GM21717 (cell line): ENCODE measurements around the gene RFNG.

Experiments
- ATAC-seq: cut with Tn5 transposase; IDR thresholded peaks from one replicate; pipeline ENCODE4 v1.9.1; 2021; ENCODE audit warnings: mild to moderate bottlenecking, moderate library complexity; ENCODE audit not compliant: unreplicated experiment

Gene RFNG

DNA sequence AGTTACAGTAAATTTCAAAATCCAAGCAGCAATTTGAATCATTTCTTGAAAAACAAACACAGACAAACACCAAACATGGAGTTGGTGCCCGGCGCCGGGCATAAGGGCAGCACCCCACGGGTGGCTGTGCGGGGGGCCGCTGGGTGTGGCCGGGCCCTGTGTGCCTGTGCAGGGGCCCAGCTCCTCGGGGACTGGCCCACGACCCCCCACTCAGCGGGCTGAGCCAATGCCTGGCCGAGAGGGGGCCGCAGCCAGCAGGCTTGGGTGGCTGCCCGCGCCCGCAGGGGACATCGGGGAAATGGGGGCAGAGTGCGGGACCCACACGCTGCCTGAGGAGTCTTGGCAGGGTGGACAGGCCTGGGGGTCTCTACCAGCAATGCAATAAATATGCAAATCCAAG, 26.8 kb upstream of the RFNG start:
- no peak for ATAC-seq

DNA sequence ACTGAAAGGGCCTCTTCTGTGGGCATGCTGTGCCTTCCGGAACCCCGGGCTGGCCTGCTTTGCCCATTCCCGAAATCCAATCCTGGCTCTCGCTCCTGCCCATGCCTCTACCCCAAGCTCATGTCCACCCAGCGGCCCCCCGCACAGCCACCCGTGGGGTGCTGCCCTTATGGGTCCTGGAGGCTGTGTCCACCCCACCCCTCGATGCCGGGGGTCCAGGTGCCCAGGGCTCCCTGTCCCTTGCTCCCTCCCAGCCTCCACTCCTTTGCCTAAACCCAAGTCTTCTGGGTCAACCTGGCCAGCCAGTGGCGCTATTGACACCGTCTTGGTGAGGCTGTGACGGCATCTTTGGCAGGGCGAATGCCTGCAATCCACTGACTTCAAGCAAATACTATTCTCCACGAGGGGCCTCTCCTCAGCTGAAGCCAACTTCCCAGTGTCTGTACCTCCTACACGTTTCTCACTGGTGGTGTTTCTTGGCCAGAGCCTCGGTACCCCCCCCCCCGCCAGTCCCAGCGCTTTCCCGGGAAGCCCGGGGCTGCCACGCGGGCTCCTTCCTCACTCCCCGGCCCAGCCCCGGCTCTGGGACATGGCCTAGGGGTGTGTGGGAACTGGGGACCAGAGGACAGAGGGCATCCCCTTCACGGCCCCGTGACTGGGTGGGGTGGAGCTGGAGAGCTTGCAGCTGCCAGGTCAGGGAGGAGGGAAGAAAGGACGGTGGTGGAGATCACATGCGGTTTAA, 26.2 kb upstream of the RFNG start:
- ATAC-seq: no peak

DNA sequence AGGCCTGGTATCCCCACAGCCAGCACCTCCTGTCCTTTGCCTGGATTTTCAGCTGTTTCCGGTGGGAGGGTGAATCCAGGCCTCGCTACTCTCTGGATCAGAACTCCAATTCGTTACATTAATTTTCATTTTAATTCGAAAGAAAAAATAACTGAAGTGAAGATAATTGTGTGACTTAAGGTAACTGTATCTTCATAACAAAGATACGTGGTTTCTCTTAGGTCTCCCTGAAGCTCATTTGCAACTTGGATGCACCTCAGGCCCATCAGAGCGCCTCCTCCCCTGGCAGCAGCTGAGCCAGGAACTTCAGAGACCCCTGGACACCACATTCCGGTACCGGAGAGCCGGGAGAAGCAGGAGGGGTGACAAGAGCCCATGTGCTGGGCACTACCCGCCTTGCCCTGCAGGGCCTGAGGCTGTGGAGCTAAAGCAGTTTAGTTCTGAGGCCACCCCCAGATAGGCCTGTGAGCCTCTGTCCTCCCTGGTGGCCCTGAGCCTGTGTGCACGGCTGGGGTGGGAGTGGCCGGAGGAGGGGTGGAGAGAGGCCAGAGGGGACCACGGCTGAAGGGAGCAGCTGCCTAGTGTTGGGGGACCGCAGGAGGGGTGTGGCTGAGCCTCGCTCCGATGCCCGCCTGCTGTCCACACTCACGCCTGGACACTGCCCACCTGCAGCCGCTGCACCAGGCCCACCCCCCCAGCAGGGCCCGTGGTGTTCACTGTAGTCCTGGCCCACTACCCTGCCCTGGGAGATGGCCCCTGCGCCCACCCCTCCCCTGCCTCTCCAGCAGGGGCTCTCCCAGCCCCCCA, 25.4 kb upstream of the RFNG start:
- no peak for ATAC-seq

DNA sequence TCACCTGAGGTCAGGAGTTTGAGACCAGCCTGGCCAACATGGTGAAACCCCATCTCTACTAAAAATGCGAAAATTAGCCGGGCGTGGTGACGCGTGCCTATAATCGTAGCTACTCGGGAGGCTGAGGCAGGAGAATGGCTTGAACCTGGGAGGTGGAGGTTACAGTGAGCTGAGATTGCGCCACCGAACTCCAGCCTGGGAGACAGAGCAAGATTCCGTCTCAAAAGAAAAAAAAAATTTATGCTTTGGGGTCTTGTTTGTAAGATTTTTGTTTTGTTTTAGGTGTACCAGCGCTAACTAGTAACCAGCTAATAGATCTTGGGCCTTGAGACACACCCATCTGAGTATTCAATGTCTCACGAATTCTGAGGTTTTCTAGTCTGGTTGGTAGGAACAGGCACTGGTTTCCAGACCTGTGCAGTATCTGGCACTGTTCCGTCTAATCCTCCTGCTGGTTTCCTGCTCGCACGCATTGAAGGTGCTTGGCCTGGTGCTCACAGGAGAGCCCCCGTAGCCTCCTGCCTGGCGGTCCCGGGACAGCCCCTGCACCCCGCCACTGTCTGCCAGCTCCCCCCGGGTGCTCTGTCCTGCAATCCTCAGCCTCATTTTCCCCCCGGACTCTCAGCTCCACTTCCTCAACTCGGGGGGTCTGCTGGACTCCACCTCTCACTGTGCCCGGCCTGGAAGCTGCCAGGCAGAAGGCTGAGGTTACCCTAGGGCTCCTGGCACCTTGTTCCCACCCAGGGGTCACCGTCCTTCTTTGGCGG, 24.6 kb upstream of the RFNG start:
- no peak for ATAC-seq

DNA sequence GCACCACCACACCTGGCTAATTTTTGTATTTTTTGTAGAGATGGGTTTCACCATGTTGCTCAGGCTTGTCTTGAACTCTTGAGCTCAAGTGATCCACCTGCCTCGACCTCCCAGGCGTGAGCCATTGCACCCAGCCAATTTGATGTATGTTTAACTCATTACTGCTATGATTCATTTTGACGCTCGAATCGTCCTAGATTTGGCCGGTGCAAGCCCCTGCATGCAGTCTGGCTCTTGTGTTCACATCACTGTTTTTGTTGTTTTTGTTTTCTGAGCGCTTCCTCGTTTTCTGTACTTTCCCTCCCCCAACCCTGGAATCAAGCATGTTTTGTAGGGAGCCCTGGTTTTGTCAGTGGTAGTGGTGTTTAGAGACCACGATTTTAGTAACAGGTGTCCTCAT, 21.8 kb upstream of the RFNG start:
- no peak for ATAC-seq

DNA sequence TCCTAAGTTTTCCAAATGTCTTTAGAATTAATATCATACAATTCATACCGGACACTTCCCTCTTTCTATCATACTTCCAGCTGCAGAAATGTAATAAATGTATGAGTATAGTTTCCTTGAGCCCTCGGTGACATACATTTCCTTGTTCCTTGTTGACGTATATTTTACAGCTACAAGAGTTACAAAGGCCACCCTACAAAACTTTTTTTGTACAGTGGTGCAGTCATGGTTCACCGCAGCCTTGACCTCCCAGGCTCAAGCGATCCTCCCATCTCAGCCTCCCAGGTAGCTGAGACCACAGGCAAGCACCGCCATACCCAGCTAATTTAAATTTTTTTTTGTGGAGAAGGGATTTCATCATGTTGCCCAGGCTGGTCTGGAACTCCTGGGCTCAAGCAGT, 21.2 kb upstream of the RFNG start:
- ATAC-seq: no peak

DNA sequence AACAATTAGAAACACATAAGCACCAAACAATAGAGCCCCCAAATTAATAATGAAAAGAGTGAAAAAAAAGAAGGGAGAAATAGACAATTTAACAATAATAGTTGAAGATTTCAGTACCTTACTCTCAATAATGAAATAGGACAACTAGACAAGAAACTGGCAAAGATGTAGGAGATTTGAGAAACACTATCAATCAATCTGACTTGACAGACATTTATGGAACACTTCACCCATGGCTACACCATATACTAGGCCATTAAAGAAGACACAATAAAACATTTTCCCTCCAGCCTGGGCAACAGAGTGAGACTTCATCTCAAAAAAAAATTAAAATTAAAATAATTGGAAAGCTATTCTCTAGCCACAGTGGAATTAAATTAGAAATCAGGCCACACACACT, 19.0 kb upstream of the RFNG start:
- ATAC-seq: no peak

DNA sequence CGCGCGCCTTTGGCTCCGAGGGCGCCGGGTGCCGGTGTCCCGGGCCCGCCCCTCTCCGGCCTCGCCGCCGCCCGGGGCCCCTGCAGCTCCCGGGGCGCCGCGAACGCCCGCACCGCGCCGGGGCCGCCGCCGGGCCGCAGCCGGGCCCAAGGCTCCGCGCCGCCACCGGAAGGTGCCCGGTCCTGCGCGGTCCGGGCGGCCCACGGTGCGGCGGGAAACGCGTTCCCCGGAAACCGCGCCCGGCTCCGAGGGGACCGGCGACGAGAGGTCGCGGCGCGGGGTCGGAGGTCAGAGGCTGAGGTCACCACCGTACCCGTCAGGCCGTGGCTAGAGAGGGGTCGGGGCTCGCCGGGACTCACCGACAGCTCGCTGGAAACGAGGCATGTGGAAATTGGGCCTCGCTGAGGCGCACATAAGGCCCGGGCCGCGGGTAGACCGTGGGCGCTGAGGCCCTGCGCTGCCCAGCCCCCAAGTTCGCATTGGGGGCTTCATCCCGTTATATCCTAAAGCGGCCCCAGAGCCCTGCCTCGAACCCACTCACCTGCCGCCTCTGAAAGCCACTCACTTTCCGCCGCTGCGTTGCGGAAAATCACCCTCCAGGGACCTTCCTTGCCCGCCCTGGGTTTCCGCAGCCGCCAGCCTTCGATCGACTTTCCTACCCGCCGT, 14.2 kb upstream of the RFNG start, which contains the start of gene DUS1L:
DUS1L (minus strand) TSS at position 167 of the 666 bp plus-strand sequence. CDS start 745 bp downstream, outside the sequence.
- no peak for ATAC-seq

DNA sequence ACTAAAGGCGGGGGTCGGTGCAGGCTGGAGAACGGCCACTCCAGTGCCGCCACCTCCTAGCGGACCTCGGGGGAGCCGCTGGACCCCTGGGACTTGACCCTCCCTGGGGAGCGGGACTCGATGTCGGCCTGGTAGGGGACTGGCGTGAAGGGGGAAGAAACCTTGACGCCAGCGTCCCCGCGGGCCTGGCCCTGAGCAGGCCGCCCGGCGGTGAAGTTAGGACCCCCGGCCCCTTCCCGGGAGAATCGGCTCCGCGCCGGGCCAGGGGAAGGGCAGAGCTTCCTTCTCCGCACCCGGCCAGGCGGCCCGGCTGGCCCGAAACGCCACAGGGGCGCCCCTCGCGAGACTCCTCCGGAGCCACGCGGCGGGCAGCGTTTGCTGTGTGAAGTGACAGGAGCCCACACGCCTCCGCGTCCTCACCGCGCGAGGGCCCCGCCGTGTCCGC, 13.6 kb upstream of the RFNG start:
- no peak for ATAC-seq

DNA sequence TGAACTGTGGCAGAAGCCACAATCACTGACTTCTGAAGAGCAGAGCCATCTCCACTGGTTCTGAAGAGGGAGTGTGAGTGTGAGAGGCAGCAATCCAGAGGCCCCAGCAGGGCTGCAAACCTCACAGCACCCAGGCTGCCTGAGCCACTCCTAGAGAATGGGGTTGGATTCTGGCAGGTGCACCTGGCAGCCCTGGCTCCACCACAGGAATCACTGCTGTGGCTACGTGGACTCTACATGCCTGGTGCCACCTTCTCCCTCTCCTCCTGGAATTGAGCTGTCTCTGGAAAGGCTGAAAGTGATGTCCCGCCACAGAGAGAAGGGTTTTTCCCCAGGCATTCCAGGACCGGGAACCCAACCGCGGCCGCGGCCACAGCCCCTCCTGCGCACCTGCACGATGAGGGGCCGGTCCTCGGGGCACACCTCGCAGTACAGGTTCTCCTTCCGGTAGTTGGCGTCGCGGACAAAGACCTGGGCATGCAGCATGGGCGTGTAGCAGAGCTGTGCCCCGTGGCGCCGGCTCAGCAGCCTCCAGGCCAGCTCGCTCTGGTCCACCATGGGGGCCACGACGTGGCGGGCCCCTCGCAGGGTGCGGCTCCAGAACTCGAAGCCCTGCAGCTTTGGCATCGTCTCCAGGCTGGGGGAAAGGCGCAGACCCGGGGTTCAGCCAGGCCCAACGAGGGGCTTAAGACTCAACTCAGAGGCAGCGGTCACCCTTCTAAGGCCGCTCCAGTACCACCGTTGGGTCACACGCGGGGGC, 13.0 kb upstream of the RFNG start:
- no peak for ATAC-seq

DNA sequence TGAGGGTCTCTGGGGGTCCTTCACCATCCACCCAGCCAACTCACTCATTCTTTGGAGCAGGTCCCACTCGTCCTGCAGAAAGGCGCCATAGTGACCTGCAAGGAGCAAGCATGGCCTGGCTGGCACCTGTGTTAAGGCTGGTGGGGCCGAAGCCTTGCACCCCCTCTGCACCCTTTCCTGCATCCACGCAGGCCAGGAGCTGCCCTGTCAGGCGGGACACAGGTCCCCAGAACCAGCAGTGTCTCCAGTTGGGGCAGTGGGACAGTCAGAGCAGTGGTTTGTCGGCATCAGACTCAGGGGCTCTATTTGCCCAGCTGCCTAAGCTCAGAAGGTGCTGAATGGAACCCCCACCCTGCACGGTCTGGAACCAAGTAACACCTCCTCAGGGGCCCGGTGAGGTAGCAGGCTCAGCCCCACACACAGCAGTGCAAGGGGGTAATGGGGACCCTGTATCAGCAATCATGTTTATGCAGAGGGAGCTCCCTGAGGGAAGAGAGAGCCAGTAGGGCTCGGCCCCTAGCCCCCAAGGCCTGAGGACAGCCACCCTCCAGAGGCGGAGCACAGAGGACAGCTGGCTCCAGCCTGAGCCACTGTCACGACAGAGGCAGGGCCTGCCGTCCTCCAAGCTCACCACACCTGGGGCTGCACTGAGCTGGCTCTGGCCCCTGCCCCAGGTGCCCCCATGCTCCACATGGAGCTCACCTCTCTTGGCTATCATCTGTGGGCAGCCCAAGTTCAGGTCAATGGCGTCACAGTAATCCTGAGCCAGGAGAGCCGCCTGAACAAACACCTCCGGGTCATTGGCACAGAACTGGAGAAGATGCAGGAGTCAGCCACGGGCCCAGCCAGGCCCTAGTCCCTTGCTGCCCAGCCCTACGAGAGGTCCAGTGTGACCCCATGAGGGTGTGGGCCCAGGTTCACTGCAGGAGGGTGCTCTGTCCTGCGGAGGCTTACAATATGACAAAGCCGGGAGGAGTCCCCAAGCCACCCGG, 12.1 kb upstream of the RFNG start:
- no peak for ATAC-seq

DNA sequence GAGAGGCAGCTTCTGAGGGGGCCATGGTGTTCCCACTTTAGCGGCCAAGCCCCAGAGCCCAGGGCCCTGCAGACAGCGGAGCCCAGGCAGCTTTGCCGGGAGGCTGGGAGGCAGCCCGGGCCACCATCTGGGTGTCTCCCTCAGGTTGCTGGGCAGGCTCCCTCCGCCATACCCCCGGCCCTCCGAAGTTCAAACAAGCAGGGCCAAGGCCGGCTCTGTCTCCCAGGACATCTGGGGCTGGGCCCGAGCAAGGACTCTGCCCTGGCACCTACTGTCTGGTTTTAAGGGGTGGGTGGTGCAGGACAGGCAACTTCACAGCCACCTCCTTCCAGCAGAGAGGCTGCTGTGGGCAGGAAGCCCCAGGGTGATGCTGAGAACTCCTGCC, 11.4 kb upstream of the RFNG start:
- no peak for ATAC-seq

DNA sequence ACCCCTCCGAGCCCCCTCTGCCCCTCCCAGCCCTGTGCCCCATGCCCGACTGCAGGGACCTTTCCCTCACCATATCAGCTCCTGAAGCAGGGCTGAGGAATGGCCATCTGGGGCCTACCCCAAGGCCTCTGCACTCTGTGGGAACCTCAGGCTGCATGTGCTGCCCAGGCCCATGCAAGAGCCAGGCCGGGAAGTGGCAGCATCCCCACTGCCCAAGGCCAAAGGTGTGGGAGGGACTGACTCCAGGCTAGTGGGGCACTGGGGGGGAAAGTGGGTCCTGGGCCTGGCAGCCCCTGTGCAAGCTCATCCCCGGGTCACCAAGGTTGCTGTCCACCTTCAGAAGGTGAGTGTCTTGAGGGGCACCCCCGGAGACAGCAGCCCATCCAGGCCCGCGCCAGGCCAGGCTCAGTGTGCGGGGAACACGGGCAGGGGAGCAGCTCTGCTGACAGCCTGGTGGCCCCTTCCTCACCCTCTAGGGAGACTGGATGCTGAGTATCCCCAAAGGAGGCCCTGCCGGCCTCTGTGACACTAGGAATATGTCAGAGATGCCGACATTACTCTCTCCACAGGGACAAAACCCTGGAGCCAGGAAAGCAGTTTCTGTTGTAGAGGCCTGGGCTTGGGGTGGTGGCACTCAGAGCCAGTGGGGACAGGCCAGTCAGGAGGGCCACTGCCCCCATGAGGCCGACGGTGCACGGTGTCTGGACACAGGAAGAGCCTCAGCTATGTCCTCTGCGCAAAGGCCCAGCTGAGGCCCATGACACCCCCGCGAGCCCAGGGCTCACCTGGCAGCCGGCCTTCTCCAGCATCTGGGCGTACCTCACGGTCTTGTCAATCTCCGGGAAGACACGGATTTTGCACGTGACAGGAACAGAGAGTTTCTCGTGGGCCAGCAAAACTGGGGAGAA, 10.7 kb upstream of the RFNG start:
- no peak for ATAC-seq

DNA sequence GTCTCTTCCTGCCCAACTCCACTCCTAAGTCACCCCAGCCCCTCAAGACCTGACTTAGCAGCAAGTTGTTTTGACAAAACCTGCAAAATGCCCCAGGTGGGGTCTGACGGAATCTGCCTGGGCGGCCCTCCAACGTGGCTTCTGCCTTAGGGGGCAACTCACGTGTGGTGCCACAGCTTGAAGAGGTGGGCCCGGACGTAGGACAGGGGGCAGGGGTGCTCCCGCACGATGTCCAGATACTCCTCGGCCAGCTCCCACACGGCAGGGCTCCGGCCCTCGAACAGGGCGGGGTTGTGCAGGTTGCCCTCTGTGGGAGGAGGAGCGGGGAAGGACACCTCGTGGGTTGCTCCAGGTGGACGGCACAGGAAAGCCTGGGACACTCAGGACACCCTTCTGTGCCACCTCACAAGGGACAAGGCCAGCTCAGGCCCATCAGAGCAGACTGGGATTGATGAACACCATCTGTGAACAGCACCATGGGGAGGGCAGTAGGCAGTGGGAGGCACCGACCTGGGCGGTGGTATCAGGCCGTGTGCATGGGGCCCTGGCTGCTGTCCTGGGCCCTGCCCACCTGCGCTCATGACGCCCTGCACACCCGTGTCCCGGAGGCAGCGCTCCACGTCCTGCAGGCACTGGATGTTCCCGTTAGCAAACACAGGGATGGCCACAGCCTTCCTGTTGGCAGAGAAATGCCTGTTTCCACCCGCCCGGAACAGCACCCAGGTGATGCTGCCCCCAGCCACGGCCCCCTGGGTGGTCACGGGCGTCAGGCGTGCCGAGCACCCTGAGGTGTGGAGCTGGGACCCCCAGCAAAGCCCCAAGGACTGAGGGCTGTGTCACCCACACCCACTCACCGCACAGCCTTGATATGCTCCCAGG, 9.7 kb upstream of the RFNG start:
- ATAC-seq: no peak

DNA sequence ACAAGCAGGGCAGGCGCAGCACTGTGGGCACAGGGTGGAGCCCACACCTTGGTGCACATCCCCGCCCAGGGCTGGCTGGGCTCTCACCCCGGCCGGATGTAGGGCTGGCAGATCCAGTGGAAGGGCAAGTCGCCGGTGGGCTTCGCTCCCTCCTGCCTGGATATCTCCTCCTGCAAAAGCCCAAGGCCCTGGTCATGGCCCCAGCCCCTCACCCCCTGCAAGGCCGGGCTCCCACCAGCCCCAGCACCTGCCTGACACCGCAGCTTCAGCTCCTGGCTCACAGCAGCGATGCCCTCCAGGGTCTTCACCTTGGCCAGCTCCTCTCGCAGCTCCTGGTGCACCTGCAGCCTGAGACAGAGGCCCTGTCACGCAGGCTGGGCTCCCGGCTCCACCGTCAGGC, 9.0 kb upstream of the RFNG start:
- ATAC-seq: no peak

DNA sequence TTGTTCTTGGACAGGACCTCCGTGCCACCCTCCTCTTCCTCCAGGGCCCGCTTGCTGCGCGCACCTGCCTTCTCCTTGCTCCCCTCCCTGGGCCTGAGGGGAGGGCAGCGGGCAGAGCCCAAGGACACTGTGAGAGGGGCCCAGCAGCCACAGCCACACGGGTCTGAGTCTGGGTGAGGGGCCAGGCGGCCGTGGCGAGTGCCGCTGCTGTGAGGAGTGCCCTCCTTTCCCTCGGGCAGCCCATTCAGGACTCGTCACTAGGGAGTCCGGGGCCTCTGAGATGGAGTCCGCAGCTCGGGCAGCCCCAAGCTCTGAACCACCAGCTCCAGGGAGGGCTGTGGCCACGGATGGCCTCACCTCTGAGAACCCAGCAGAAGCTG, 8.4 kb upstream of the RFNG start:
- no peak for ATAC-seq
